Mononuclear cell (primary cell): ENCODE measurements around the gene ADORA2A. TPM values are rescaled to one million over a fixed set of nuclear protein-coding genes. Genes with fewer than 3 reads are reported as not detected.

Source experiments
- H3K27me3 ChIP-seq: 2 replicates; pipeline ENCODE4 v1.6.0; 2011; ENCODE audit warnings: low read length, control low read depth; ENCODE audit not compliant: insufficient read depth
- H3K4me1 ChIP-seq: 2 replicates; pipeline ENCODE4 v1.5.1; 2011; ENCODE audit warnings: mild to moderate bottlenecking, low read length, control low read depth; ENCODE audit not compliant: insufficient read depth
- H3K4me3 ChIP-seq: 2 replicates; pipeline ENCODE4 v1.5.1; 2011; ENCODE audit warnings: mild to moderate bottlenecking, low read length, moderate library complexity
- H3K9me3 ChIP-seq: 2 replicates; pipeline ENCODE4 v1.5.1; 2011; ENCODE audit warnings: low read depth, mild to moderate bottlenecking, control low read depth, low read length
- total RNA-seq: library from RNA; depleted of rRNA; stranded (reverse); fragments of >200 nt; gene quantifications from one replicate; pipeline ENCODE4 v1.2.3, GENCODE V29; 2012

The ADORA2A gene
- total RNA-seq, 1 donor: 34.3 TPM

- H3K4me3 ChIP-seq: no peak overlapping the region
- H3K27me3 ChIP-seq: no peaks in the 10 kb centered on the region
Measured at GRCh38 chr22:24430431-24431308, 3.3 kb downstream of the ADORA2A start.

DNA sequence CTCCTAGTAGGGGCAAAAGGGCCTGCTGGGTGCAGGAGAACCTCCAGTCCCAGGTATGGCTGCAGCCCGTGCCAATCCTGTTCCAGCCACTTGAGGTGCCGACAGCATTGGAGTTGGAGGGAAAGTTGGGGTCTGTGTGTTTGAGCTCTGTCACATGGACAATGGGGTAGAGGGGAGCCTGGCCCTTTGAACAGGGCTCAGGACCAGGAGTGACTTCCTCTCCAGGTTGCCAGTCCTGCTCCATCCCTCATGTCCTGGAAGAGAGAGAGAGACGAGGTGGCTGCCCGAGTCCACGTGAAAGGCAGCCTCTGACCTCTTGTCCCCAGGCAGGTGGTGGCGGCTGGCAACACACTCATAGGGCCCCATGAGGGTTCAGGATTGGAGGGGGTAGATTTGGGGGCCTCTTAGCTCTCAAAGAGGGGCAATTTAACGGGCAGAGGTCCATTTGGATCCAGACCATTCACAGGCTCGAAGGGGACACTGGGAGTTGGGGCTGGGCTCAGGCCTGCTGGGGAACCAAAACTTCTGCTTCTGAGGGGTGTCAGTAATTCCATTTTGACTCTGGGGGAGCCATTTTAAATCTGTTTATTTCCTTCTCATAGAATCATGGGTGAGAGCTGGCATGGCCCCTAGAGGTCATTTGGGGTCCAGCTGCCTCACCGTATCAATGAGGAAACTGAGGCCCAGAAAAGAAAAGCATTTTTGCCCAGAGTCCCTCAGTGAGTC lies 4.1 kb downstream of the ADORA2A start:
- H3K4me3 ChIP-seq: no peak overlapping the region
- H3K27me3 ChIP-seq: no peaks in the 10 kb centered on the region
- H3K4me1 ChIP-seq: peaks cover 100% of the 10 kb centered on the region
- no peaks in the 10 kb centered on the region for H3K9me3 ChIP-seq

More at GRCh38 chr22:24430431-24431308, 3.3 kb downstream of the ADORA2A start:
- Histone ChIP-seq H3K4me1 (peaks cover 100% of the 10 kb centered on the region), H3K9me3 (no peaks in the 10 kb centered on the region)

GRCh38 chr22:24432059-24432853 lies 4.9 kb downstream of the ADORA2A start:
- Histone ChIP-seq H3K27me3 (no peaks in the 10 kb centered on the region), H3K9me3 (no peaks in the 10 kb centered on the region), H3K4me3 (no peak overlapping the region), H3K4me1 (peaks cover 100% of the 10 kb centered on the region)

GRCh38 chr22:24433001-24433827 lies 5.8 kb downstream of the ADORA2A start:
- Histone ChIP-seq H3K4me3 (no peak overlapping the region), H3K9me3 (no peaks in the 10 kb centered on the region), H3K4me1 (peaks cover 100% of the 10 kb centered on the region), H3K27me3 (no peaks in the 10 kb centered on the region)

DNA sequence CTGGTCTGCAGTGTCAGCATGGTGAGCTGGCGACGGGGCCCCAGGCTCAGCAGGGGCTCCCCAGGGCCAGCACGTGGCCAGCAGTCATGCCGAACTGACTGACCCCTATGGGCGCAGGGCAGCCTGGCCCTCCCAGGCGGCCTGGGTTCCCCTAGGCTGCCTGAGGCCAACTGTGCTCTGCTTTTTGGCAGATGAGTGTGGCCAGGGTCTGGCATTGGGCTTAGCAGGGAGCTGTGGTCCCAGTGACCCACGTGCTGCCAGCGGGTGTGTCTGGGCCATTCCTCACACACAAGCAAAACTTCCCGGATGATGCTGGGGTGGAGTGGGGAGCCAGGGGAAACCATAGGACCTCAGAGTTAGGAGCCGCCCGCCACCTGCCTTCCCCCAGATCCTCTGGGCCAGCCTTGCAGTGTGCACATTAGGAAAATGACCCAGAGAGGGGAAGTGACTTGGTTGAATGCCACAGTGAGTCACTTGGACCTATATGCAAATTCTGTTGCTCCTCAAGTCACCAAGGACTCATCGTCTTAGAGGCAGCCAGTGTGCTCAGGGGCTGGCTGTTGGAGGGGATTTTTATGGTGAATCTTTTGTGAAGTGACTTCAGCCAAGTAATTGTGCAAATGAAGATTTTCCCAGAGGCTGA lies 6.5 kb downstream of the ADORA2A start:
- Histone ChIP-seq H3K4me1 (peaks cover 100% of the 10 kb centered on the region), H3K9me3 (no peaks in the 10 kb centered on the region), H3K27me3 (no peaks in the 10 kb centered on the region), H3K4me3 (no peak overlapping the region)

GRCh38 chr22:24434471-24435322 lies 7.3 kb downstream of the ADORA2A start:
- Histone ChIP-seq H3K4me3 (no peak overlapping the region), H3K4me1 (peaks cover 100% of the 10 kb centered on the region), H3K9me3 (no peaks in the 10 kb centered on the region)

GRCh38 chr22:24435323-24435645 lies 7.9 kb downstream of the ADORA2A start:
- no peaks in the 10 kb centered on the region for H3K27me3 ChIP-seq
- H3K4me1 ChIP-seq: peaks cover 100% of the 10 kb centered on the region
- no peak overlapping the region for H3K4me3 ChIP-seq
- H3K9me3 ChIP-seq: no peaks in the 10 kb centered on the region

More at GRCh38 chr22:24434471-24435322, 7.3 kb downstream of the ADORA2A start:
- H3K27me3 ChIP-seq: no peaks in the 10 kb centered on the region

GRCh38 chr22:24435861-24436371 lies 8.5 kb downstream of the ADORA2A start:
- Histone ChIP-seq H3K27me3 (no peaks in the 10 kb centered on the region), H3K9me3 (no peaks in the 10 kb centered on the region), H3K4me1 (peaks cover 100% of the 10 kb centered on the region), H3K4me3 (no peak overlapping the region)

- Histone ChIP-seq H3K27me3 (no peaks in the 10 kb centered on the region), H3K4me3 (no peak overlapping the region), H3K4me1 (peaks cover 100% of the 10 kb centered on the region), H3K9me3 (no peaks in the 10 kb centered on the region)
Measured at GRCh38 chr22:24436553-24436952, 9.2 kb downstream of the ADORA2A start.

- Histone ChIP-seq H3K4me1 (peaks cover 100% of the 10 kb centered on the region), H3K9me3 (no peaks in the 10 kb centered on the region), H3K27me3 (no peaks in the 10 kb centered on the region), H3K4me3 (no peak overlapping the region)
Measured at GRCh38 chr22:24437091-24437490, 9.7 kb downstream of the ADORA2A start.

DNA sequence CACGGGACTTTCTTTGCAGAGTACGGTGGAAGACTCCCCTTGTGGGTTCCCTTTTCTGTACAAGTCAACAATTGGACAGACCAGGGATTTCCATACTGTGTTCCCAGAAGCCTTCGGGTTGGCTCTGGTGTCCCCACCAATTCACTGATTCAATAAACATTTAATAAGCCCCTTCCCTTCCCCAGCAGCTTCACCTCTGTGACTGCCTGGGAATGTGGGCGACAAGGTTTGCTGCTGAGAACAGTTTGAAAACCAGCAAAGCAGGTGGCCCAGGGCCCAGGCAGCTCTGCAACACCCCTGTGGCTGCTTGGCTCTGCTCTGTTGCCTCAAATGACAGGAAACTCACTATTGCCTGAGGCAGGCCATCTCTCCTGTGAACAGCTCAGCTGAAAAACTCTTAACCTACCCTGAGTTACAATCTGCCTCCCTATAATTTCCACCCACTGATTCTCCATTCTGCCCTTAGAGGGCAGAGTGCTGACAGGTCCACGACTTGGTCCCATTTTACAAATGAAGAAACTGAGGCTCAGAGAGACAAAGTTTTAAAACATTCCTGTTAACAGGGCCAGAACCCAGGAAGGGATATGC lies 10.4 kb downstream of the ADORA2A start:
- Histone ChIP-seq H3K27me3 (no peaks in the 10 kb centered on the region), H3K9me3 (no peaks in the 10 kb centered on the region), H3K4me3 (no peak overlapping the region), H3K4me1 (peaks cover 99% of the 10 kb centered on the region)

GRCh38 chr22:24440270-24440717 lies 12.9 kb downstream of the ADORA2A start:
- H3K4me3 ChIP-seq: no peak overlapping the region
- H3K9me3 ChIP-seq: no peaks in the 10 kb centered on the region
- H3K27me3 ChIP-seq: no peaks in the 10 kb centered on the region
- H3K4me1 ChIP-seq: peaks cover 82% of the 10 kb centered on the region
